ENCODE measurements around the gene MEI4.

DNA sequence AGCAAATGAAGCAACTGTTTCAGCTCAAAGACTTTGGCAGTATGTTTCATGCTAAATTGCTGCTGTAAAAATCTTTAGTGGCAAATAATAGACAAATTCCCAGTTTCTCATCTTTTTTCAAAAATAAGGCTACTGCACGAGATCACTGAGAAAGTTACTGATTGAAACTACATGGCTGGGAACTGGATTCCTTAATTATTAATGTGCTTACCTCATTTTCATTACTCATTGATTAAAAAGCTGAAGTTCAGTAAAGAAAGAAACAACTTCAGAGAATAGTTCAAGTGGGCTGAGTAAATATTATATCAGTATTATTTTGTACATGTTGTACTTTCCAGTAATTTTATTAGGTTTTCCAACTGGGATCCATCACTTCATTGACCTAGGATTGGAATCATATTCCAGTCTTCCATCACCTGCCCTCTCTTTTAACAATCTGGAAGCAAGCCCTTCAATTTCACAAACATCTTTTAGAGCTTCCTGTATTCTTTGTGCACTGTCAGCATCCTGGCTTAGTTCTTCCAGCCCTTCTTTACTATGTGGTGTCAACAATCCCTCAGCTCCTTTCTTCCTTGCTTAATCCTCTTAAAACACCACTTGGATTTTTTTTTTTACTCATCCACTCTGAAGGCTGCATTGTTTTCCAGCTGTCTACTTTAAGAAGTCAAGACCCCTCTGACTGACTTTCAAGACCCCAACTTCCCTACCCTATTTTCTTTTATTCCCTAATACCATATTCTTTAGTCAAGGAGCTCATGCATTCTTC lies 4.3 kb downstream of the MEI4 start:
- TF ChIP-seq, protein P1, sequence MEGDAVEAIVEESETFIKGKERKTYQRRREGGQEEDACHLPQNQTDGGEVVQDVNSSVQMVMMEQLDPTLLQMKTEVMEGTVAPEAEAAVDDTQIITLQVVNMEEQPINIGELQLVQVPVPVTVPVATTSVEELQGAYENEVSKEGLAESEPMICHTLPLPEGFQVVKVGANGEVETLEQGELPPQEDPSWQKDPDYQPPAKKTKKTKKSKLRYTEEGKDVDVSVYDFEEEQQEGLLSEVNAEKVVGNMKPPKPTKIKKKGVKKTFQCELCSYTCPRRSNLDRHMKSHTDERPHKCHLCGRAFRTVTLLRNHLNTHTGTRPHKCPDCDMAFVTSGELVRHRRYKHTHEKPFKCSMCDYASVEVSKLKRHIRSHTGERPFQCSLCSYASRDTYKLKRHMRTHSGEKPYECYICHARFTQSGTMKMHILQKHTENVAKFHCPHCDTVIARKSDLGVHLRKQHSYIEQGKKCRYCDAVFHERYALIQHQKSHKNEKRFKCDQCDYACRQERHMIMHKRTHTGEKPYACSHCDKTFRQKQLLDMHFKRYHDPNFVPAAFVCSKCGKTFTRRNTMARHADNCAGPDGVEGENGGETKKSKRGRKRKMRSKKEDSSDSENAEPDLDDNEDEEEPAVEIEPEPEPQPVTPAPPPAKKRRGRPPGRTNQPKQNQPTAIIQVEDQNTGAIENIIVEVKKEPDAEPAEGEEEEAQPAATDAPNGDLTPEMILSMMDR (IDR thresholded peaks at IDR 0.05): no peak
- TF ChIP-seq POLR2A (IDR thresholded peaks at IDR 0.05) (no peak), POLR2AphosphoS5 (IDR thresholded peaks at IDR 0.05) (no peak)

Measured in prostate gland (tissue), 2 donors.